ENCODE data around the gene MRPS16. TPM values are rescaled to one million over a fixed set of nuclear protein-coding genes. Genes with fewer than 3 reads are reported as not detected.
"Not testable (repeated sequence)": the region's sequence is repeated elsewhere in the genome, so short reads cannot be mapped to it uniquely, and the experiment has no call there.

Gene MRPS16
- total RNA-seq, 5 donors from 2014 or later (not counting 1 experiment from before 2014, with no cell fraction given), result 33.3 to 56.5 (median 55.2) TPM

DNA sequence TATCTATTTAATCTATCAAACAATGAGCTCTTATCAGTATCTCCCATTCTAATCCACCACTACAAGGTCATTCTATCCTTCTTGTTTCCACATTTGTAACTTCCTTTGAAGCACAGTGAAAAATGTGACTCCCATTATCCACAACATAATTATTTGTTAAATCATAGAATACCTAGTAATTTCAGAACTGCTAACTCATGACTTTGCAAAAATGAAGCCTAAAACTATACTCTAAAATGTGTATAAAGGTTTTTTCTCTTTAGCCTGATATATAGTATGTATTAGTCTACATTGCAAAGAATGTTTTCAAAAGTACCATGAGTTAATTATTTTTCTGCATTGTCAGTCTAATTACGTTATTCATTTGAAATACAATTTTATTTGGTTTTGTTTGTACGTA, 12.0 kb upstream of the MRPS16 start:
- no peak overlapping the region for H3K27ac Mint-ChIP-seq
- peaks cover 0 to 3% (median 0%) of the 10 kb centered on the region in 3 donors for H3K4me1 Mint-ChIP-seq
- WGBS (ENCODE audit: insufficient coverage), result no CpG with 5 or more reads among the region's 2 CpGs
- Histone ChIP-seq H3K27me3 (replicated peaks in 1 of 2; ENCODE audit: control insufficient read depth in 2 of 2, extremely low read depth in 1 of 2, insufficient read depth in 2 of 2, low read length in 1 of 2) (peaks cover 0 to 3% of the 10 kb centered on the region in 2 experiments), H3K27ac (ENCODE audit: low read length) (no peak overlapping the region), H3K36me3 (ENCODE audit: control insufficient read depth in 2 of 2, extremely low read depth in 1 of 2, insufficient read depth in 1 of 2, low read length in 1 of 2) (no peaks in the 10 kb centered on the region), H3K4me3 (ENCODE audit: control insufficient read depth in 1 of 2, extremely low read depth in 1 of 2, low read length in 1 of 2) (no peak overlapping the region), H3K9me3 (no peaks in the 10 kb centered on the region), H3K4me1 (ENCODE audit: control insufficient read depth in 1 of 2, extremely low read depth in 1 of 2, insufficient read depth in 2 of 2, low read length in 2 of 2) (no peaks in the 10 kb centered on the region)
- no peaks in the 10 kb centered on the region for H3K27me3 Mint-ChIP-seq
- H3K9me3 Mint-ChIP-seq, result no peaks in the 10 kb centered on the region
- DNase-seq (no peak), ATAC-seq (replicated peaks in 1 of 4) (no peak)
- H3K36me3 Mint-ChIP-seq, result no peaks in the 10 kb centered on the region
- ChIA-PET CTCF (interaction anchor here in 1 of 2 donors (0.6 to 1.4 kb wide), 3 partner anchors 9 to 193 kb away, joined by 4 to 5 read pairs (median 5); partner anchors contain the start of gene DNAJC9), POLR2A (no interaction called here)
- no peak overlapping the region for H3K4me3 Mint-ChIP-seq

DNA sequence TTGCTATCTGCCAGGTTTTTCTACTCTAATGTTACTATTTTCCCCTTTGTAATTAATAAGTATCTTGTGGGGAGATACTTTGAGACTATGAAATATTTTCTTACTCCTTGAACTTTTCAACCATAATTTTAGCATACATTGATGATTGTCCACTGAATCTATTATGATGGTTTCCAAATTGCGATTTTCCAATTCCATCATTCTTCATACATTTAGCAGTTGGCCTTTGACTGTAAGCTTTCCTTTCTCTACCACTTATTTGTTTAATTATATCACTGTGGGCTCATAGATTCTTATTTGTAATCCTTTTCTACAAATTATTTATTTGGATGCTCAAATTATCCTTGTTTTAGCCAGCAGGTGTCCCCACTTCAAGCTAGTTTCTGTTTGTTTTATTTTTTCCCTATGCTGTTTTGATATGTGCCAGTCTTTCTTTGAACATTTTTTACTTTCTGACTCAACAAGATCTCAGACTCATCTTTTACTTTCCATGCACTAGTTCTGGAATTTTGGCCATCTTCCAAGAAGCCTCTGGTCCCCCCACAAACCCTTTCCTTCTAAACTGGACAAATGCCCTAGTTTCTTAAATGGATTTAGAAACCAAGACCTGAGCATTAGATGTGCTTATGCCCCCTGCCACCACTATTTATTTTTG, 11.4 kb upstream of the MRPS16 start:
- peaks cover 0 to 3% (median 0%) of the 10 kb centered on the region in 3 donors for H3K4me1 Mint-ChIP-seq
- H3K4me1 ChIP-seq (ENCODE audit: control insufficient read depth in 1 of 2, extremely low read depth in 1 of 2, insufficient read depth in 2 of 2, low read length in 2 of 2), result no peaks in the 10 kb centered on the region
- no CpG with 5 or more reads among the region's 1 CpG for WGBS (ENCODE audit: insufficient coverage)
- H3K36me3 ChIP-seq (ENCODE audit: control insufficient read depth in 2 of 2, extremely low read depth in 1 of 2, insufficient read depth in 1 of 2, low read length in 1 of 2), result no peaks in the 10 kb centered on the region
- peaks cover 0 to 3% of the 10 kb centered on the region in 2 experiments for H3K27me3 ChIP-seq (replicated peaks in 1 of 2; ENCODE audit: control insufficient read depth in 2 of 2, extremely low read depth in 1 of 2, insufficient read depth in 2 of 2, low read length in 1 of 2)
- CTCF ChIA-PET, result interaction anchor here in 1 of 2 donors (0.6 to 1.4 kb wide), 4 partner anchors 9 to 361 kb away, joined by 3 to 5 read pairs (median 4); partner anchors contain the start of gene DNAJC9
- peaks cover 3% of the 10 kb centered on the region for H3K9me3 ChIP-seq
- H3K27ac ChIP-seq (ENCODE audit: low read length), result no peak overlapping the region
- DNase-seq (peak in 1 of 35 experiments; percentile 22), ATAC-seq (replicated peaks in 1 of 4) (no peak)
- H3K4me3 ChIP-seq (ENCODE audit: control insufficient read depth in 1 of 2, extremely low read depth in 1 of 2, low read length in 1 of 2), result no peak overlapping the region
- no peaks in the 10 kb centered on the region for H3K27me3 Mint-ChIP-seq
- POLR2A ChIA-PET, result no interaction called here
- H3K27ac Mint-ChIP-seq, result no peak overlapping the region
- H3K9me3 Mint-ChIP-seq, result peaks cover 1 to 5% (median 3%) of the 10 kb centered on the region in 3 donors
- no peak overlapping the region for H3K4me3 Mint-ChIP-seq
- H3K36me3 Mint-ChIP-seq, result peaks cover 4% of the 10 kb centered on the region

DNA sequence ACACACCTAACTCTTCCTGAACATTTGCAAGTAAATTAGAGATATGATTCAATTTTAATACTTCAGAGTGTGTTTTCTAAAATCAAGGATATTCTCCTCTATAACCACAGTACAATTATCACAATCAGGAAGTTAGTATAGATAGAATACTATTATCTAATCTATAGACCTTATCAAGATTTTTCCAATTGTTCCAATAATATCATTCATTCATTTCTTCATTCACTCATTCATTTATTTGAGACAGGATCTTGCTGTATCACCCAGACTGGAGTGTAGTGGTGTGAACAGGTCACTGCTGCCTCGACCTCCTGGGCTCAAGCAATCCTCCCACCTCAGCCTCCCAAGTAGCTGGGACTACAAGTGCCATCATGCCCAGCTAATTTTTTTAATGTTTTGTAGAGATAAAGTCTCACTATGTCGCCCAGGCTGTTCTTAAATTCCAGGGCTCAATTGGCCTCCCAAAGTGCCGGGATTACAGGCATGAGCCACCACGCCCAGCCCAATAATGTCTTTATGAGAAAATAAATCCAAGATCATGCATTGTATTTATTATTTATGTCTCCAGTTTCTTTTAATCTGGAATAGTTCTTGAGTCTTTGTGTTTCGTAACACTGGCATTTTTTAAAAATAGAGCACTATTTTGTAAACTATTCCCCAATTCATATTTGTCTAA, 10.6 kb upstream of the MRPS16 start:
- CTCF ChIA-PET, result interaction anchor here in 1 of 2 donors (1.1 kb wide), 1 partner anchor 8 kb away, joined by 4 read pairs; no protein-coding TSS in a partner anchor
- H3K27ac ChIP-seq (ENCODE audit: low read length), result no peak overlapping the region
- H3K4me3 ChIP-seq (ENCODE audit: control insufficient read depth in 1 of 2, extremely low read depth in 1 of 2, low read length in 1 of 2), result no peak overlapping the region
- Mint-ChIP-seq H3K9me3 (peaks cover 3 to 9% (median 5%) of the 10 kb centered on the region in 3 donors), H3K4me1 (peaks cover 0 to 3% (median 0%) of the 10 kb centered on the region in 3 donors), H3K27ac (no peak overlapping the region), H3K27me3 (no peaks in the 10 kb centered on the region), H3K36me3 (peaks cover 6% of the 10 kb centered on the region), H3K4me3 (no peak overlapping the region)
- peaks cover 3% of the 10 kb centered on the region for H3K9me3 ChIP-seq
- H3K36me3 ChIP-seq (ENCODE audit: control insufficient read depth in 2 of 2, extremely low read depth in 1 of 2, insufficient read depth in 1 of 2, low read length in 1 of 2), result no peaks in the 10 kb centered on the region
- WGBS (ENCODE audit: insufficient coverage), result no CpG with 5 or more reads among the region's 5 CpGs
- ATAC-seq (replicated peaks in 1 of 4), result no peak
- POLR2A ChIA-PET, result no interaction called here
- peaks cover 0 to 3% of the 10 kb centered on the region in 2 experiments for H3K27me3 ChIP-seq (replicated peaks in 1 of 2; ENCODE audit: control insufficient read depth in 2 of 2, extremely low read depth in 1 of 2, insufficient read depth in 2 of 2, low read length in 1 of 2)
- H3K4me1 ChIP-seq (ENCODE audit: control insufficient read depth in 1 of 2, extremely low read depth in 1 of 2, insufficient read depth in 2 of 2, low read length in 2 of 2), result no peaks in the 10 kb centered on the region
- DNase-seq, result no peak

DNA sequence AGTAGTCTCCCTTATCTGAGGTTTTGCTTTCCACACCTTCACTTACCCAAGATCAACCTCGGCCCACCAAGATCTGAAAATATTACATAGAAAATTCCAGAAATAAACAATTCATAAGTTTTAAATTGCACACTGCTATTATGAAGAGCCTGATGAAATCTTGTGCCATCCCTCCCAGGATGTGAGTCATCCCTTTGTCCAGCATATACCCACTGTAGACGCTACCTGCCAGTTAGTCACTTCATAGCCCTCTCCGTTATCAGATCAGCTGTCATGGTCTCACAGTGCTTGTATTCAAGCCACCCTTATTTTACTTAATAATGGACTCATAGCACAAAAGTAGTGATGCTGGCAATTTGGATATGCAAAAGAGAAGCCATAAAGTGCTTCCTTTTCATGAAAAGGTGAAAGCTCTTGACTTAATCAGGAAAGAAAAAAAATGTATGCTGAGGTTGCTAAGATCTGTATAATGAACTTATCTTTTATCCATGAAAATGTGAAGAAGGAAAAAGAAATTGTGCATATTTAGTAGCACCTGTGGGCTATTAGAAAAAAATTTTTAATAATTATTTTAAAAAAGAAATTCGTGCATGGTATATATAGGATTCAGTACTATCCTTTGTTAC, 9.8 kb upstream of the MRPS16 start:
- POLR2A ChIA-PET, result no interaction called here

DNA sequence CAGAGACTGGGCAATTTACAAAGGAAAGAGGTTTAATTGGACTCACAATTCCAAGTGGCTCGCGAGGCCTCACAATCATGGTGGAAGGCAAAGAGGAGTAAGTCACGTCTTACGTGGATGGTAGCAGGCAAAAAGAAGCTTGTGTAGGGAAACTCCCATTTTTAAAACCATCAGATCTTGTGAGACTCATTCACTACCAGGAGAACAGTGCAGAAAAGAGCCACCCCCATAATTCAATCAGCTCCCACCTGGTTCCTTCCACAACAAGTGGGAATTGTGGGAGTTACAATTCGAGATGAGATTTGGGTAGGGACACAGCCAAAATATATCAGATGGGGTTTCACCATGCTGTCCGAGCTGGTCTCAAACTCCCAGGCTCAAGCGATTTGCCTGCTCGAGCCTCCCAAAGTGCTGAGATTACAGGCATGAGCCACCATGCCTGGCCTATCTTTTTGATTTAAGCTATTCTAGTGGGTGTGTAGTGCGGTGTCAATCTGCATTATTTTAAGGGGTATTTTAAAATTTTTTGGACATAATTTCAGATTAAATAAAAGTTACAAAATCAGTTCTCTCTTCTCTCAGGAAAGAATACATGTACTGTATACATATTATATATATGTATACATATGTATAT, 9.0 kb upstream of the MRPS16 start:
- 100% methylated on average over 3 of the region's 9 CpGs for WGBS (ENCODE audit: insufficient coverage)
- ATAC-seq (replicated peaks in 1 of 4) (no peak), DNase-seq (no peak)
- Mint-ChIP-seq H3K4me3 (no peak overlapping the region), H3K36me3 (peaks cover 6% of the 10 kb centered on the region), H3K9me3 (peaks cover 3 to 9% (median 5%) of the 10 kb centered on the region in 3 donors), H3K4me1 (peaks cover 0 to 3% (median 0%) of the 10 kb centered on the region in 3 donors), H3K27ac (no peak overlapping the region), H3K27me3 (no peaks in the 10 kb centered on the region)
- Histone ChIP-seq H3K9me3 (peaks cover 3% of the 10 kb centered on the region), H3K36me3 (ENCODE audit: control insufficient read depth in 2 of 2, extremely low read depth in 1 of 2, insufficient read depth in 1 of 2, low read length in 1 of 2) (no peaks in the 10 kb centered on the region), H3K27me3 (replicated peaks in 1 of 2; ENCODE audit: control insufficient read depth in 2 of 2, extremely low read depth in 1 of 2, insufficient read depth in 2 of 2, low read length in 1 of 2) (peaks cover 0 to 3% of the 10 kb centered on the region in 2 experiments), H3K4me1 (ENCODE audit: control insufficient read depth in 1 of 2, extremely low read depth in 1 of 2, insufficient read depth in 2 of 2, low read length in 2 of 2) (no peaks in the 10 kb centered on the region), H3K4me3 (ENCODE audit: control insufficient read depth in 1 of 2, extremely low read depth in 1 of 2, low read length in 1 of 2) (no peak overlapping the region), H3K27ac (ENCODE audit: low read length) (no peak overlapping the region)
- CTCF ChIA-PET, result no interaction called here
- POLR2A ChIA-PET, result no interaction called here

More for the DNA sequence above, 9.8 kb upstream of the MRPS16 start:
- H3K4me1 ChIP-seq (ENCODE audit: control insufficient read depth in 1 of 2, extremely low read depth in 1 of 2, insufficient read depth in 2 of 2, low read length in 2 of 2), result no peaks in the 10 kb centered on the region
- no peaks in the 10 kb centered on the region for H3K27me3 Mint-ChIP-seq
- peaks cover 0 to 3% (median 0%) of the 10 kb centered on the region in 3 donors for H3K4me1 Mint-ChIP-seq
- ATAC-seq (replicated peaks in 1 of 4), result no peak
- no peak for DNase-seq
- no peak overlapping the region for H3K4me3 Mint-ChIP-seq
- H3K27ac ChIP-seq (ENCODE audit: low read length), result no peak overlapping the region
- CTCF ChIA-PET, result interaction anchor here in 1 of 2 donors (0.6 kb wide), 1 partner anchor 571 kb away, joined by 5 read pairs; no protein-coding TSS in a partner anchor
- no peak overlapping the region for H3K4me3 ChIP-seq (ENCODE audit: control insufficient read depth in 1 of 2, extremely low read depth in 1 of 2, low read length in 1 of 2)
- peaks cover 3% of the 10 kb centered on the region for H3K9me3 ChIP-seq
- H3K36me3 Mint-ChIP-seq, result peaks cover 6% of the 10 kb centered on the region
- 50% methylated on average over 1 of the region's 4 CpGs for WGBS (ENCODE audit: insufficient coverage)
- H3K27ac Mint-ChIP-seq, result no peak overlapping the region
- H3K9me3 Mint-ChIP-seq, result peaks cover 3 to 9% (median 5%) of the 10 kb centered on the region in 3 donors
- no peaks in the 10 kb centered on the region for H3K36me3 ChIP-seq (ENCODE audit: control insufficient read depth in 2 of 2, extremely low read depth in 1 of 2, insufficient read depth in 1 of 2, low read length in 1 of 2)
- H3K27me3 ChIP-seq (replicated peaks in 1 of 2; ENCODE audit: control insufficient read depth in 2 of 2, extremely low read depth in 1 of 2, insufficient read depth in 2 of 2, low read length in 1 of 2), result peaks cover 0 to 3% of the 10 kb centered on the region in 2 experiments

DNA sequence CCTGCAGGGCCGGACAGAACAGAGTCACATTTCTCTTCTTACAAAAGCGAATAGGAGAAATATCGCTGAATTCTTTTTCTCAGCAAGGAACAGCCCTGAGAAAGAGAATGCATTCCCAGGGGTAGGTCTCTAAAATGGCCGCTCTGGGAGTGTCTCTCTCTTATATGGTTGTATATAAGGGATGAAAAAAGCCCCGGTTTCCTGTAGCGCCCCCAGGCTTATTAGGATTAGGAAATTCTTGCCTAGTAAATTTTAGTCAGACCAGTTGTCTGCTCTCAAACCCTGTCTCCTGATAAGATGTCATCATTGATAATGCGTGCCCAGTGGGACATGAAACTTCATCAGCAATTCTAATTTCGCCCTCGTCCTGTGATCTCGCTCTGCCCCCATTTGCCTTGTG, 6.2 kb upstream of the MRPS16 start:
- ATAC-seq (replicated peaks in 1 of 4); H3K27ac Mint-ChIP-seq; H3K36me3 Mint-ChIP-seq; H3K4me3 ChIP-seq (ENCODE audit: control insufficient read depth in 1 of 2, extremely low read depth in 1 of 2, low read length in 1 of 2); H3K36me3 ChIP-seq (ENCODE audit: control insufficient read depth in 2 of 2, extremely low read depth in 1 of 2, insufficient read depth in 1 of 2, low read length in 1 of 2); DNase-seq; H3K27me3 Mint-ChIP-seq; H3K27me3 ChIP-seq (replicated peaks in 1 of 2; ENCODE audit: control insufficient read depth in 2 of 2, extremely low read depth in 1 of 2, insufficient read depth in 2 of 2, low read length in 1 of 2); H3K9me3 Mint-ChIP-seq; H3K27ac ChIP-seq (ENCODE audit: low read length); H3K4me1 Mint-ChIP-seq; H3K4me1 ChIP-seq (ENCODE audit: control insufficient read depth in 1 of 2, extremely low read depth in 1 of 2, insufficient read depth in 2 of 2, low read length in 2 of 2); CTCF ChIA-PET; H3K4me3 Mint-ChIP-seq; POLR2A ChIA-PET; H3K9me3 ChIP-seq: not testable (repeated sequence)
- 100% methylated on average over 3 of the region's 10 CpGs for WGBS (ENCODE audit: insufficient coverage)

All from T-cell (primary cell).